HL-60 (cell line): ENCODE data around the gene OR56A5.

Experiments
- DNase-seq, 2 experiments: peaks; one replicate each; pipeline ENCODE4 v3.0.0-alpha.2; 2010 to 2020; ENCODE audit warnings: low read depth in 1 of 2, low spot score in 1 of 2
- H3K27ac ChIP-seq: fragments of 250-450 bp; sonication (Bioruptor Pico); replicated peaks from 2 replicates; pipeline ENCODE4 v1.5.1; 2020; ENCODE audit warnings: mild to moderate bottlenecking, moderate library complexity
- H3K27me3 ChIP-seq: fragments of 250-450 bp; sonication (Bioruptor Pico); 2 replicates; pipeline ENCODE4 v1.5.1; 2021; ENCODE audit warnings: mild to moderate bottlenecking, moderate library complexity; ENCODE audit not compliant: insufficient read depth, poor library complexity, severe bottlenecking
- H3K4me3 ChIP-seq: replicated peaks from 2 replicates; pipeline ENCODE4 v1.5.1; 2011; ENCODE audit warnings: mild to moderate bottlenecking, control low read depth, low read length; ENCODE audit not compliant: insufficient read depth
- CTCF ChIP-seq: IDR thresholded peaks from one replicate; pipeline ENCODE4 v1.5.1; 2011; ENCODE audit warnings: low read length, control low read depth, inconsistent platforms; ENCODE audit not compliant: insufficient read depth
- GABPA ChIP-seq: IDR thresholded peaks from 2 replicates; pipeline ENCODE4 v1.6.1; 2012; ENCODE audit warnings: low read depth
- POLR2AphosphoS5 ChIP-seq: IDR thresholded peaks from 2 replicates; pipeline ENCODE4 v1.6.1; 2012; ENCODE audit warnings: low read depth
- REST ChIP-seq: IDR thresholded peaks from 2 replicates; pipeline ENCODE4 v1.6.1; 2012; ENCODE audit warnings: low read depth; ENCODE audit not compliant: insufficient replicate concordance
- SPI1 ChIP-seq: IDR thresholded peaks from 2 replicates; pipeline ENCODE4 v1.6.1; 2012; ENCODE audit warnings: low read depth, mild to moderate bottlenecking, borderline replicate concordance

The OR56A5 gene

GRCh38 chr11:5994791-5995190 lies 26.5 kb upstream of the OR56A5 start:
- Histone ChIP-seq H3K27me3 (peaks cover 4% of the 10 kb centered on the region), H3K27ac (no peak overlapping the region), H3K4me3 (no peak overlapping the region)
- no peak for TF ChIP-seq SPI1
- DNase-seq = no peak

GRCh38 chr11:5992604-5993251 lies 24.4 kb upstream of the OR56A5 start:
- TF ChIP-seq REST (no peak), POLR2AphosphoS5 (no peak), GABPA (no peak), CTCF (peak; percentile 52), SPI1 (no peak)
- H3K4me3 ChIP-seq = no peak overlapping the region
- no peak overlapping the region for H3K27ac ChIP-seq
- DNase-seq = peak in 1 of 2 experiments; percentile 5
- H3K27me3 ChIP-seq = peaks cover 7% of the 10 kb centered on the region

- TF ChIP-seq GABPA (no peak), POLR2AphosphoS5 (no peak), SPI1 (no peak), REST (no peak), CTCF (no peak)
- Histone ChIP-seq H3K4me3 (no peak overlapping the region), H3K27me3 (peaks cover 6% of the 10 kb centered on the region), H3K27ac (no peak overlapping the region)
- no peak for DNase-seq
Observed at GRCh38 chr11:5992150-5992549, 23.9 kb upstream of the OR56A5 start.

- TF ChIP-seq REST (no peak), POLR2AphosphoS5 (no peak), SPI1 (no peak), CTCF (no peak), GABPA (no peak)
- Histone ChIP-seq H3K4me3 (no peak overlapping the region), H3K27me3 (peaks cover 9% of the 10 kb centered on the region), H3K27ac (no peak overlapping the region)
- DNase-seq = no peak
Observed at GRCh38 chr11:5989203-5989602, 20.9 kb upstream of the OR56A5 start.
